HCEC 1CT (cell line): ENCODE results near the gene LATS2.
"Not testable (repeated sequence)": the region's sequence is repeated elsewhere in the genome, so short reads cannot be mapped to it uniquely, and the experiment has no call there.

ENCODE experiments used
- DNase-seq: peaks from one replicate; pipeline ENCODE4 v3.0.0-alpha.2; 2017

The LATS2 gene

GRCh38 chr13:21075011-21075378 is 13.6 kb upstream of the LATS2 start:
- DNase-seq: no peak

GRCh38 chr13:21074546-21074945 is 13.2 kb upstream of the LATS2 start:
- no peak for DNase-seq

- DNase-seq: no peak
Measured at GRCh38 chr13:21071924-21072323, 10.5 kb upstream of the LATS2 start.

- DNase-seq: no peak
Measured at GRCh38 chr13:21071015-21071414, 9.6 kb upstream of the LATS2 start.

GRCh38 chr13:21069561-21070004 is 8.2 kb upstream of the LATS2 start:
- peak; percentile 96 for DNase-seq

GRCh38 chr13:21067848-21068247 is 6.5 kb upstream of the LATS2 start:
- DNase-seq: no peak

GRCh38 chr13:21066946-21067345 is 5.6 kb upstream of the LATS2 start:
- no peak for DNase-seq

- DNase-seq: no peak
Measured at GRCh38 chr13:21065686-21066085, 4.3 kb upstream of the LATS2 start.

- no peak for DNase-seq
Measured at GRCh38 chr13:21063031-21063430, 1.6 kb upstream of the LATS2 start.

- DNase-seq: peak; percentile 33
Measured at GRCh38 chr13:21060338-21061028, 903 bp downstream of the LATS2 start.

- DNase-seq: no peak
Measured at GRCh38 chr13:21059641-21060337, 1.6 kb downstream of the LATS2 start.

GRCh38 chr13:21058361-21058760 is 3.0 kb downstream of the LATS2 start:
- no peak for DNase-seq

- no peak for DNase-seq
Measured at GRCh38 chr13:21055511-21056045, 5.8 kb downstream of the LATS2 start.

- DNase-seq: peak; percentile 43
Measured at GRCh38 chr13:21055016-21055415, 6.4 kb downstream of the LATS2 start.

- no peak for DNase-seq
Measured at GRCh38 chr13:21054313-21054712, 7.1 kb downstream of the LATS2 start.

GRCh38 chr13:21053231-21053630 is 8.2 kb downstream of the LATS2 start:
- DNase-seq: no peak

GRCh38 chr13:21051675-21052074 is 9.7 kb downstream of the LATS2 start:
- DNase-seq: no peak

- no peak for DNase-seq
Measured at GRCh38 chr13:21050288-21051197, 10.8 kb downstream of the LATS2 start.

- DNase-seq: not testable (repeated sequence)
Measured at GRCh38 chr13:21049731-21050130, 11.7 kb downstream of the LATS2 start.

GRCh38 chr13:21048901-21049698 is 12.3 kb downstream of the LATS2 start:
- no peak for DNase-seq

GRCh38 chr13:21047591-21048282 is 13.6 kb downstream of the LATS2 start:
- DNase-seq: no peak

- no peak for DNase-seq
Measured at GRCh38 chr13:21047087-21047486, 14.3 kb downstream of the LATS2 start.
